Measurements from ENCODE around the gene FBXW7. TPM values are rescaled to one million over a fixed set of nuclear protein-coding genes. Genes with fewer than 3 reads are reported as not detected.

The FBXW7 gene
- total and polyA plus RNA-seq, 4 experiments from 2014 or later, result 36.2 to 148 (median 92.9) TPM

DNA sequence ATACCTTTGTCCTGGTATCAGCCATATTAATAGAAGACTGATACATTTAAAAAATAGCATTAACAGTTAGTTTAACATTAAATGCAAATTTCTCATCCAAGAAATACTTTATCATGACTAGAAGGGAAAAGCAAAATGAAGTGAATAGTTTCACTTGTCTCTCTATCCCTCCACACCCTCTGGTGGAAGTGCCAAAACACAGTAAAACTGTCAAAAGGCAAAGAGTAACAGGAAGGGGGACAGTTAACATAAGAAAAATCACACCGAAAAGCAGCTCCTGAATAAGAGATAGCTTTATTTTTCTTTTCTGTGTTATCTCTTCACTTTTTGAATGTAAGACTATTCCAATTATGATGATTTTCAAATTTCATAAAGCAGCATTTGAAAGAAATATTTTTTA is 187.2 kb downstream of the FBXW7 start:
- Histone ChIP-seq H3K4me1 (ENCODE audit: insufficient read depth, low read length) (no peaks in the 10 kb centered on the region), H3K27me3 (ENCODE audit: insufficient read depth, low read length) (no peaks in the 10 kb centered on the region), H3K9me3 (ENCODE audit: control insufficient read depth in 1 of 2, low read length in 2 of 2) (no peaks in the 10 kb centered on the region), H3K4me3 (ENCODE audit: low read length in 2 of 2) (no peak overlapping the region), H3K36me3 (ENCODE audit: insufficient read depth, low read length) (no peaks in the 10 kb centered on the region), H3K27ac (ENCODE audit: low read depth, low read length) (no peak overlapping the region)
- intact Hi-C loops (cut with micrococcal nuclease), result loop anchor here (1.0 kb wide), 2 partner anchors 248 to 284 kb away; no protein-coding TSS in a partner anchor
- H3K9me3 Mint-ChIP-seq, result no peaks in the 10 kb centered on the region
- ChIA-PET POLR2A (ENCODE audit: partially characterized antibody) (interaction anchor here (0.6 to 1.4 kb wide), 2 partner anchors 246 to 290 kb away, joined by 3 to 4 read pairs; no protein-coding TSS in a partner anchor), CTCF (ENCODE audit: partially characterized antibody) (interaction anchor here (0.7 to 2.4 kb wide), 22 partner anchors 9 to 582 kb away, joined by 3 to 11 read pairs (median 4); no protein-coding TSS in a partner anchor)
- peaks cover 4 to 26% (median 7%) of the 10 kb centered on the region in 4 donors for H3K4me1 Mint-ChIP-seq
- DNase-seq, result peak; percentile 17 to 37 (median 19)
- no peak overlapping the region for H3K4me3 Mint-ChIP-seq
- H3K36me3 Mint-ChIP-seq, result peaks cover 11 to 24% of the 10 kb centered on the region in 2 donors
- no peaks in the 10 kb centered on the region for H3K27me3 Mint-ChIP-seq
- H3K27ac Mint-ChIP-seq, result no peak overlapping the region

DNA sequence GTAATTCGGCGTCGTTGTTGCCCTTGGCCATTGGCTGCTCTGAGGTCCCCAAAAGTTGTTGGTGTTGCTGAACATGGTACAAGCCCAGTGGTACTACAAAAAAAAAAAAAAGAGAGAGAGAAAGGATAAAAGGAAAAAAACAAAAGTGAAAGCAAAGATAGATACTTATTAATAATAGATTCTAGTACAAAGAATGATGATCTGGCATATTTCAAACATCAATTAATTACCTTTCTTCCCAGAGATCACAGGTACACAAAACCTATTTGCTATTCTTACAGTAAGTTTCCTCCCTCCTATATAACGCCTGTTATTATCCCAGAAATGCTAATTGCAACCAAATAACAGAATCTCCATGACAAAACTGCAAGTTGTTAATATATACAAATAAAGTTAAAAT is 188.9 kb downstream of the FBXW7 start:
- CTCF ChIA-PET (ENCODE audit: partially characterized antibody), result interaction anchor here (1.3 to 2.4 kb wide), 2 partner anchors 8 to 273 kb away, joined by 3 to 7 read pairs; no protein-coding TSS in a partner anchor
- H3K27me3 Mint-ChIP-seq, result no peaks in the 10 kb centered on the region
- POLR2A ChIA-PET (ENCODE audit: partially characterized antibody), result no interaction called here
- no peak overlapping the region for H3K27ac Mint-ChIP-seq
- H3K27ac ChIP-seq (ENCODE audit: low read depth, low read length), result no peak overlapping the region
- peaks cover 0 to 11% (median 2%) of the 10 kb centered on the region in 4 donors for H3K4me1 Mint-ChIP-seq
- H3K36me3 ChIP-seq (ENCODE audit: insufficient read depth, low read length), result no peaks in the 10 kb centered on the region
- no peaks in the 10 kb centered on the region for H3K4me1 ChIP-seq (ENCODE audit: insufficient read depth, low read length)
- no peak for DNase-seq
- intact Hi-C loops (cut with micrococcal nuclease), result no loop called here
- no peaks in the 10 kb centered on the region for H3K9me3 Mint-ChIP-seq
- no peak overlapping the region for H3K4me3 Mint-ChIP-seq
- no peaks in the 10 kb centered on the region for H3K27me3 ChIP-seq (ENCODE audit: insufficient read depth, low read length)
- no peaks in the 10 kb centered on the region for H3K9me3 ChIP-seq (ENCODE audit: control insufficient read depth in 1 of 2, low read length in 2 of 2)
- no peak overlapping the region for H3K4me3 ChIP-seq (ENCODE audit: low read length in 2 of 2)
- peaks cover 20 to 32% of the 10 kb centered on the region in 2 donors for H3K36me3 Mint-ChIP-seq

DNA sequence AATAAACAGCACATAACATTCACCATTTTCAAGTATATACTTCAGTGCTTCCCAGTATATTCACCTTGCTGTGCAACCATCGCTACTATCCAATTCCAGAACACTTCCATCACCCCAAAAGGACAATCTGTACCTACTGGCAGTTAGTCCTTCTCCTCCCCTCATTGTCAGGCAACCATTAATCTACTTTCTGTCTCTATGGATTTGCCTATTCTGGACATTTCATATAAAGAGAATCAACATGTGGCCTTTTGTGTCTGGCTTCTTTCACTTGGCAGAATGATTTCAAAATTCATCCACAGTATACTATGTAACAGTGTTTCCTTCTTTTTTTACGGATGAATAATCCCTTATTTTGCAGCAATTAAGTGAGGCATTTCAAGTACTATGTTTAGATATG is 189.4 kb downstream of the FBXW7 start:
- no peaks in the 10 kb centered on the region for H3K9me3 Mint-ChIP-seq
- peak overlapping the region in 1 of 7 donors; percentile 57 for H3K27ac Mint-ChIP-seq
- Histone ChIP-seq H3K27ac (ENCODE audit: low read depth, low read length) (no peak overlapping the region), H3K4me3 (ENCODE audit: low read length in 2 of 2) (no peak overlapping the region), H3K4me1 (ENCODE audit: insufficient read depth, low read length) (no peaks in the 10 kb centered on the region), H3K27me3 (ENCODE audit: insufficient read depth, low read length) (no peaks in the 10 kb centered on the region), H3K36me3 (ENCODE audit: insufficient read depth, low read length) (no peaks in the 10 kb centered on the region), H3K9me3 (ENCODE audit: control insufficient read depth in 1 of 2, low read length in 2 of 2) (no peaks in the 10 kb centered on the region)
- peaks cover 0 to 10% (median 2%) of the 10 kb centered on the region in 4 donors for H3K4me1 Mint-ChIP-seq
- CTCF ChIA-PET (ENCODE audit: partially characterized antibody), result no interaction called here
- peaks cover 23 to 36% of the 10 kb centered on the region in 2 donors for H3K36me3 Mint-ChIP-seq
- no peak overlapping the region for H3K4me3 Mint-ChIP-seq
- intact Hi-C loops (cut with micrococcal nuclease), result no loop called here
- no peak for DNase-seq
- POLR2A ChIA-PET (ENCODE audit: partially characterized antibody), result no interaction called here
- no peaks in the 10 kb centered on the region for H3K27me3 Mint-ChIP-seq

- no peaks in the 10 kb centered on the region for H3K36me3 ChIP-seq (ENCODE audit: insufficient read depth, low read length)
- H3K27ac Mint-ChIP-seq, result no peak overlapping the region
- no peaks in the 10 kb centered on the region for H3K9me3 Mint-ChIP-seq
- no peaks in the 10 kb centered on the region for H3K4me1 ChIP-seq (ENCODE audit: insufficient read depth, low read length)
- no peaks in the 10 kb centered on the region for H3K9me3 ChIP-seq (ENCODE audit: control insufficient read depth in 1 of 2, low read length in 2 of 2)
- intact Hi-C loops (cut with micrococcal nuclease), result no loop called here
- H3K4me3 Mint-ChIP-seq, result no peak overlapping the region
- DNase-seq, result no peak
- H3K4me3 ChIP-seq (ENCODE audit: low read length in 2 of 2), result no peak overlapping the region
- H3K27me3 Mint-ChIP-seq, result no peaks in the 10 kb centered on the region
- H3K36me3 Mint-ChIP-seq, result peaks cover 35 to 46% of the 10 kb centered on the region in 2 donors
- H3K27me3 ChIP-seq (ENCODE audit: insufficient read depth, low read length), result no peaks in the 10 kb centered on the region
- no peak overlapping the region for H3K27ac ChIP-seq (ENCODE audit: low read depth, low read length)
- ChIA-PET POLR2A (ENCODE audit: partially characterized antibody) (interaction anchor here (0.6 kb wide), 1 partner anchor 538 kb away, joined by 3 read pairs; no protein-coding TSS in a partner anchor), CTCF (ENCODE audit: partially characterized antibody) (no interaction called here)
- H3K4me1 Mint-ChIP-seq, result peaks cover 0 to 13% (median 6%) of the 10 kb centered on the region in 4 donors
Measured at GRCh38 chr4:152344001-152344400, 191.9 kb downstream of the FBXW7 start.

DNA sequence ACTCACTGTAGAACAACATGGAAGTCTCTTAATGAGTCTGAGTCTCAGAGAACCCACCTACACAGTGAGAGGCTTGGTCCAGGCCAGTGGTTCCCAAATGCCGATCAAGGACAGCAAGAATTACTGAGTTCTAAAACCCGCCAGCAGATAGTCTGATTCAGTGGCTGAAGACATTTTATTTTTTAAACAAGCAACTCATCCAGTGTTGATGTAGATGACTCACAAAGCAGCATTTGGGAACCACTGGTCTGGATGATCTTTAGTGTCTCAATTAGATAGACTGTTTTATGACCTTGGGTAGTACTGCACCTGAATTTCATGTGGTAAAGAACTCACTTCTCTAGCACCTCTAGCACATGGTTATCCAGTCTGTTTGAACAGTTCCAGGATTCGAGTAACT is 193.6 kb downstream of the FBXW7 start:
- Histone ChIP-seq H3K9me3 (ENCODE audit: control insufficient read depth in 1 of 2, low read length in 2 of 2) (no peaks in the 10 kb centered on the region), H3K4me3 (ENCODE audit: low read length in 2 of 2) (no peak overlapping the region), H3K4me1 (ENCODE audit: insufficient read depth, low read length) (no peaks in the 10 kb centered on the region), H3K27ac (ENCODE audit: low read depth, low read length) (no peak overlapping the region), H3K27me3 (ENCODE audit: insufficient read depth, low read length) (no peaks in the 10 kb centered on the region), H3K36me3 (ENCODE audit: insufficient read depth, low read length) (no peaks in the 10 kb centered on the region)
- Mint-ChIP-seq H3K9me3 (no peaks in the 10 kb centered on the region), H3K27ac (peak overlapping the region in 1 of 7 donors; percentile 31), H3K4me3 (no peak overlapping the region), H3K4me1 (peaks cover 0 to 11% (median 3%) of the 10 kb centered on the region in 4 donors), H3K27me3 (no peaks in the 10 kb centered on the region), H3K36me3 (peaks cover 46 to 54% of the 10 kb centered on the region in 2 donors)
- intact Hi-C loops (cut with micrococcal nuclease), result no loop called here
- no peak for DNase-seq
- CTCF ChIA-PET (ENCODE audit: partially characterized antibody), result no interaction called here
- POLR2A ChIA-PET (ENCODE audit: partially characterized antibody), result no interaction called here

DNA sequence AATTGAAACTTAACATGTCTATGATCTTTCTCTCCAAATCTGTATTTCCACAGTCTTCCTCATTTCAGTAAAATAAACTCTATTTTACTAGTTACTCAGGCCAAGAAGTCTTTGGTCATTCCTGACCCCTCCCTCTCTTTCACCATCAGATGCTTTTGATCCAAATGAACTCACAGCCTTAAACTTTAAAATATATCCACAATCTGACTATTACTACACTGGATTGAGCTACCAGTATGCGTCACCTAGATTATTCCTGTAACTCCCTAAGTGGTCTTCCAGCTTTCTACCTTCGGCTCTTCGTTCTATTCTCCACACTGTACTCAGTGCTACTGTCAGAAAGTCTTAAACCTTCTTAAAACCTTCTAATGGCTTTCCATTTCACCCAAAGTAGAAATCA is 195.1 kb downstream of the FBXW7 start:
- Mint-ChIP-seq H3K27ac (peak overlapping the region in 3 of 7 donors; percentile 31 to 84 (median 68)), H3K9me3 (no peaks in the 10 kb centered on the region), H3K4me3 (no peak overlapping the region), H3K27me3 (no peaks in the 10 kb centered on the region), H3K36me3 (peaks cover 43 to 46% of the 10 kb centered on the region in 2 donors), H3K4me1 (peaks cover 0 to 11% (median under 1%) of the 10 kb centered on the region in 4 donors)
- ChIA-PET CTCF (ENCODE audit: partially characterized antibody) (interaction anchor here (0.7 kb wide), 1 partner anchor 18 kb away, joined by 4 read pairs; no protein-coding TSS in a partner anchor), POLR2A (ENCODE audit: partially characterized antibody) (no interaction called here)
- H3K9me3 ChIP-seq (ENCODE audit: control insufficient read depth in 1 of 2, low read length in 2 of 2), result no peaks in the 10 kb centered on the region
- DNase-seq, result no peak
- no peaks in the 10 kb centered on the region for H3K36me3 ChIP-seq (ENCODE audit: insufficient read depth, low read length)
- H3K27me3 ChIP-seq (ENCODE audit: insufficient read depth, low read length), result no peaks in the 10 kb centered on the region
- H3K4me3 ChIP-seq (ENCODE audit: low read length in 2 of 2), result no peak overlapping the region
- intact Hi-C loops (cut with micrococcal nuclease), result no loop called here
- no peak overlapping the region for H3K27ac ChIP-seq (ENCODE audit: low read depth, low read length)
- no peaks in the 10 kb centered on the region for H3K4me1 ChIP-seq (ENCODE audit: insufficient read depth, low read length)

GRCh38 chr4:152339576-152339975 is 196.3 kb downstream of the FBXW7 start:
- DNase-seq, result no peak
- Histone ChIP-seq H3K36me3 (ENCODE audit: insufficient read depth, low read length) (no peaks in the 10 kb centered on the region), H3K4me1 (ENCODE audit: insufficient read depth, low read length) (no peaks in the 10 kb centered on the region), H3K9me3 (ENCODE audit: control insufficient read depth in 1 of 2, low read length in 2 of 2) (no peaks in the 10 kb centered on the region), H3K27ac (ENCODE audit: low read depth, low read length) (no peak overlapping the region), H3K27me3 (ENCODE audit: insufficient read depth, low read length) (no peaks in the 10 kb centered on the region), H3K4me3 (ENCODE audit: low read length in 2 of 2) (no peak overlapping the region)
- no peak overlapping the region for H3K4me3 Mint-ChIP-seq
- H3K27me3 Mint-ChIP-seq, result no peaks in the 10 kb centered on the region
- intact Hi-C loops (cut with micrococcal nuclease), result no loop called here
- CTCF ChIA-PET (ENCODE audit: partially characterized antibody), result interaction anchor here (0.6 to 1.7 kb wide), 4 partner anchors 8 to 427 kb away, joined by 3 to 7 read pairs (median 4); no protein-coding TSS in a partner anchor
- H3K9me3 Mint-ChIP-seq, result no peaks in the 10 kb centered on the region
- H3K36me3 Mint-ChIP-seq, result peaks cover 52 to 53% of the 10 kb centered on the region in 2 donors
- POLR2A ChIA-PET (ENCODE audit: partially characterized antibody), result interaction anchor here (0.7 to 0.9 kb wide), 3 partner anchors 69 to 478 kb away, joined by 3 read pairs; no protein-coding TSS in a partner anchor
- peaks cover 0 to 11% (median under 1%) of the 10 kb centered on the region in 4 donors for H3K4me1 Mint-ChIP-seq
- H3K27ac Mint-ChIP-seq, result peak overlapping the region in 1 of 7 donors; percentile 52

Data from CD4-positive, alpha-beta memory T cell (primary cell).